Measurements from ENCODE around the gene DSC2.
"Not testable (repeated sequence)": the region's sequence is repeated elsewhere in the genome, so short reads cannot be mapped to it uniquely, and the experiment has no call there.

DSC2 gene

DNA sequence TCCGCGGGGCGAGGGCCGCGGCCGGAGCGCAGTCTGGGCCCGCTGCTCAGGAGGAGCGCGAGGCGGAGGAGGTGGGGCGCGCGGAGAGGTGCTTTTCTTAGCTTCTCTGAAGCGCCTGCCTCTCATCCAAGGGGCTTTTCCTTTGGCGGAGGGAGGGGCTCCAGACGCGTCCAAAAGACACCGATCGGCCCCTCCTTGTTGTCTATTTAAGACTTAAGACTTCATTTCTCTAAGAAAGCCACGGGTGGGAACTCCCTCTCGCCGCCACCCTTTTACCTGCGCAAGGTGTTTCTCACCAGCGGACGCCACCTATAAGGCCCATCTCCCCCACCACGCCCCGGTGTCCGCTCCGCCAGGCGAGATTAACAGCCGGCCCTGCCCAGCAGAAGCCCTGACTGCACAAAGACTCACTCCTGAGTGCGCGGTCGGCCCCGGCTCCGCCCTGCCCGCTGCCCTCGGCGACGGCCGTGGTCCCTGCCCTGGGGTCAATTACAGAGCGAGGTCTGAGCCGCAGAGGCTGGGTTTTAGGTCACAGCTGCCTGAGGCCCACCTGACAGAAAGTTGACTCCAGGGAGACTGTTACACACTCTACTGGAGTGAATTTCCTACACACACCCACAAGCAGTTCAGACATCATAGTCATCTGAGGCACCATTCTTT, at the start of gene DSC2:
Gene DSC2 (minus strand): TSS at position 397 of the 660 bp plus-strand sequence. CDS start 450 bp downstream, outside the sequence.
- no peak for DNase-seq (ENCODE audit: low spot score)

DNA sequence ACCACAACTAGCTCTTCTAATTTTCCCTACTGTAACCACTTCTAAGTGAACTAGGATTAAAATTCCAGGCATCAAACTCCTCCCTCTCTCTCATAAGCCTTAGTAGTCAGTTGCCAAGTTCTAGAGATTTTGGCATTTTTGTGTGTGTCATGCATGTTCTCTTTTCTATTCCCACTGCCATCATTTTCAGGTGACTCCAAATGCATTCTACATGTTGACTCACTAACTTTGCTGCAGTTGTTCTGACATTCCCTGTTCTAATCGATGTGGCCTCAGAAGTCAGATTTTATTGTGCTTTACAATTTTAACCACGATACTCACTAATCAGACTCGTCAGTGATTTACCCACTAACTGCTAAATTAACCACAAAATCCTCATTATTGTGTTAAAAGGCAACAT, 47.1 kb upstream of the DSC2 start:
- no peak for DNase-seq (ENCODE audit: low spot score)

DNA sequence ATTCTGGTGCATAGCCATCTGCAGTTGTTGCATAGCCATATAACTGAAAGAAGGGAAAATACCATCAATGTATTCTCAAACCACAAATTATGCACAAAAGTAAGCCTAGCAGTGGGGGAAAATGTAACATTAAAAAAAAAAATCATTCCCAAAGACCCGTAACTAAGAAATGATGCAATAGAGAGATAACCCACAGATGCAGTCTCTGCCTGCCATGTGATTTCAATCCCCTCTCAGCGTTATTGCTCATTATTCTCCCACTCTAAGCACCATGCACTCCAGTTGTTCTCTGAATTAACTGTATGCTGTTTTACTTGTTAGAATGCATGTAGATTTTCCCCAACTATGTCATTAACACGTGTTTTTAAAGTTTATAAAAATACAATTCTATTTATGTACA, 46.4 kb upstream of the DSC2 start:
- no peak for DNase-seq (ENCODE audit: low spot score)

DNA sequence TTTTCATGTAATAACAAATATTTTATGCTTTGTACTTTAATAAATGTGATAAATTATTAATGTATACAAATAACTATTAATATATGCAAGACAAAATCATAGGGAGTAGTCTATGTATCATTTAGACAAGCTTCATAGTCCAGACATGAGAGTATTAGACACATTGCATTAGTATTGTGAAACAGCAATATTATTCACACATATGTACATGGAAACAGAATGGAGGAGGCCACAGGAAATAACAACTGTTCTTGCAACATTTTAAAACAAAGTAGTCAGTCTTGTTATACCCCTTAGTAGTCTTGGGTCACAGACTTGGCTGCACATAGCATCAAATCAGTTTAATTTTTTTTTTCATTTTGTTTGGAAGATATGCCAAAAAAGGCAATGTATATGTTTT, 44.6 kb upstream of the DSC2 start:
- no peak for DNase-seq (ENCODE audit: low spot score)

DNA sequence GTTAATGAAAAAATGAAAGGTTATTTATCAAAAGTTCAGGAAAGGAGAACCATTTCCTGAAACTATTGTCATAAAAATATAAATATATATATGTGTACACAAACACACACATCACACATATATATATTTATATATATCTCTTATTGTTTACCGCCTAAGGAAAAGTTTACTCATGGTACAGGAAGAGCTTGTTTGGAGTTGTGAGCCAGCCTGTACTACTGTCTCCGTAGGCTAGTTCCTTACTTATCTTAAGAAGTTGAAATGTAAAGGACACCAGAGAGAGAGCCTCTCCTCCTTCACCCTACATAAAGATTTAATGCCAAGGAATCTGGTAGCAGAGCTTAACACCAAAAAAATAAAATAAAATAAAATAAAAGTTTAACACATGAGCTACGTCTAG, 40.8 kb upstream of the DSC2 start:
- no peak for DNase-seq (ENCODE audit: low spot score)

DNA sequence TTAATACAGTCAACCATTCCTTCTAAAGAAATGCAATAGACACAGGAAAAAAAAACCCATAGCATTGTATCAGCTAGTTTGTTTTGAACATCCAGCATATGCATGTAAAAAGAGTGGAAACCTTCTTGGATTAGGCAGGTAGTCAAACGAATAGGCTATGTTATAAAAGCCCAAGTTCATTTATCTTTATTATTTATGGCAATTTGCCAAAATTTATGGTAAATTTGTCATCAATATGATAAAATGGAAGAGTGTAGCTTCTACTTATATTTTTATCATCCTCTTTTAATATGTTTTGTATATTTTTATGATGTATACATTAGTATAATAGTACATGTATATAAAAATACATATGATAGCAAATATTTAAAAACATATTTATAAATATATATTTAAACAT, 36.5 kb upstream of the DSC2 start:
- no peak for DNase-seq (ENCODE audit: low spot score)

DNA sequence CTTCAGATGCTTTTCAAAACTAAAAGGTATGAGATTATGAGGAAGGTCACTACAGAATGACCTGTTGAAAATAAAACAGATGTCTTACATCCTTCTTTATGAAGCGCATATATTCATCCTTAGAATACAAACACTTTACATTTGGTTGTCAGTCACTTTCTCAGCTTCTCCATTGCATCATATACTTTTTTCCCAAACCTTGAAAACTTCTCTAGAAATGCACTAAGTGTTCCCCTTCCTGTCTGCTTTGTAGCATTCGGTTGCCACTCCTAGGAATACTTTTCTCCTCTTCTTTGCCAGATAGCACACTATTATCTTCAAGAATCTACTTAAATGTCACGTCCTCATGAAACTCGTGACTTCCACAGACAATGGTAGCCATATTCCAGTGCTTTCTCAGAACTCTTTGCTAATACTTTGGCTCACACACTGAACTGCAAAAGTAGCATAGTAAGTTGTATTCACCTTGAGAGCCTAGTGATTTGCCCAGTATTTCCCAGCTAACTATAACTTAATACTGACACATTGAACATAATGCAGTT, 32.8 kb upstream of the DSC2 start:
- no peak for DNase-seq (ENCODE audit: low spot score)

DNA sequence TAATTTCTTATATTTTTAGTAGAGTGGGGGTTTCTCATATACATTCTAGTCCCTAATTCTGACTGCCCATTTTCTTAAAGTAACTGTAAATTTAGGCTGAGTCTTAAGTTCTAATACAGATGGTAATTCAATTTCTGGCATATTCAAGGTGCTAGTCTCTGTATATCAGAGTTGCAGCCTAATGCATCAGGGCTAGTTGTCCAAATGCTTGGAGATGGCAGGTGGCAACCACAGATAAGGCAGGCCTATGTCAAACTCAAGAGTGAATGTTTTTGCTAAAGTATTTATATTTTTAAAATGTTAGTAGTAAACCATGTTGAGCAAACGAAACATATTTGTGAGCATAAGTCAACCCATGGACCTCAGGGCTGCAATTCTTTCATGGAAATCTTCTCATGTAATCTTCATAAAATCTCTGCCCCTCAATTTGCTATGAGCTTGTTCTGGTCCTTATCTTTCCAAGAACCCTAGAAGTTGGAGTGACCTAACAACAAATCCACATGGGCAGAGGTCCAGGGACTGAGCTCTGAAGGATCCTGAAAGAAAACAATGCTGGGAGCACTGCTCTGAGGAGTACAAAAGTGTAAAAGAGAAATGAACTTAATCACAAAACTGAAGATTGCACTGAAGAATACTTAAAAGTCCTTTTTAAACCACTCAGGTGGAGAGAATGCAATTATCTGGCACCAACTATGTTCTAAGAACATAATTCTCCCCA, 27.3 kb upstream of the DSC2 start:
- no peak for DNase-seq (ENCODE audit: low spot score)

DNA sequence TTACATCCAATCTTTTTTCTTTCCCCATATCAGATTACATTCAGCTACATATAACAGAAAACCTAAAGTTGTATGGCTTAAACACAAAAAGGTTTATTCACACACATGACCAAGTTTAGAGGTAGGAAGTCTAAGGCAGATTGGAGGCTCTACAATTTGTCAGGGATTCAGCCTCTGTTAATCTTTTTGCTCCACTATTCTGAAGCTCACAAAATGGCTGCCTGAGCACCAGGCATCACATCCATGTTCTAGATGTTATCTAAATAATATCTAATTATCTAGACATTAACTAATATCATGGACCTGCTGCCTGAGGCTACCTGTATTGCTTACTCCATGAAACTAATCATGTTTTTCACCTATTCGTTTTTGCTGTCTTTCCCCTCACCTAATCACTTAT, 23.7 kb upstream of the DSC2 start:
- no peak for DNase-seq (ENCODE audit: low spot score)

DNA sequence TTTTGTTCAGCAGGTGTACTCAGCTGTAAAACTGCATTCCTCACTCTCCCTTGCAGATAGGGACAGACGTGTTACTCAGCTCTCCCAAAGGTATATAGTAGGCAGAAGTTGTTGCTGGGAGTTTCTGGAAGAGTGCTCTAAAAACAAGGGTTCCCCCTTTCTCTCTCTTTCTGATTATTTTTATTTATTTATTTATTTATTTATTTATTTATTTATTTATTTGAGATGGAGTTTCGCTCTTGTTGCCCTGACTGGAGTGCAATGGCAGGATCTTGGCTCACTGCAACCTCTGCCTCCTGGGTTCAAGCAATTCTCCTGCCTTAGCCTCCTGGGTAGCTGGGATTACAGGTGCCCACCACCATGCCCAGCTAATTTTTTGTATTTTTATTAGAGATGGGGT, 20.9 kb upstream of the DSC2 start:
- DNase-seq (ENCODE audit: low spot score): not testable (repeated sequence)

DNA sequence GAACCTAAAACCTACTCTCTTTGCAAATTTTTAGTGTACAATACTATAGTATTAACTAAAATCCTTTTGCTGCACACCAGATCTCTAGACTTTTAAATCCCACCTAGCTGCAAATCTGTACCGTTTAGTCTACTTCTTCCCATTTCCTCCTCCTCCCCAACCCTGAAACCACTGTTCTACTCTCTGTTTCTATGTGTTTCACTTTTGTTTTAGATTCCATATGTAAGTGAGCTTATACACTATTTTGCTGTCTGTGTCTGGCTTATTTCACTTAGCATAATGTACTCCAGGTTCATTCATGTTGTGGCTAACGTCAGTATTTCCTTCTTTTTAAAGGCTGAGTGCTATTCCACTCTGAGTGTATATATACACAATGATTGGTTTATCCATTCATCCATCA, 18.4 kb upstream of the DSC2 start:
- no peak for DNase-seq (ENCODE audit: low spot score)

DNA sequence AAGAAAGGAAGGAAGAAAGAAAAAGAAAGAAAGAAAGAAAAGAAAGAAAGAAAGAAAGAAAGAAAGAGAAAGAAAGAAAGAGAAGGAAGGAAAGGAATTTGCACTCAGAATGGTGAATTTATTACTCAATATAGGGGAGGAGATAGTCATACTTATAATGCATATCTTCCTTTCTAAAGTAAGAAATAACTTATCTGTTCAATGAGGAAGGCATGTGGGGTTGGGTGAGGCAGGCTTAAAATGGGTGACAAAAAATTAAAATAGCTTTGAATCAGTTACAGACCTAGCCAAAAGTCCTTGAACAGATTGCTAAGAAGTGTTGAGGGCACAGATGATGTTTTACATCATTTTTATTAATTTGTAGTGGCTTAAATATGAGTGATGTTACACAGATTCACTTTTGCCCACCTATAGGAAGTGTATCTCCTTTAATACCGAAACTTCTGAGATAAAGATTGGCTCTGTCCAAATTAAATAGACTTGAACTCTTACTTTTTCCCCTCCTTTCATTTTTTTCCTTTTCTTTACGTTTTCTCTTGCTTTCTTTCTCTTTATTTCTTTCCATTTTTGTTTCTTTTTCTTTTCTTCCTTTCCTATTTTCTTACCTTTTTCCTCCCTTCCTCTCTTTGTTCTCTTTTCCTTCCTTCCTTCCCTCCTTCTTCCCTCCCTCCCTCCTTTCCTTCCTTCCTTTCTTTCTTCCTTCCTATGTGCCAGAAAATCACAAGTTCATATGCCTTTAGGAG, 14.8 kb upstream of the DSC2 start:
- no peak for DNase-seq (ENCODE audit: low spot score)

DNA sequence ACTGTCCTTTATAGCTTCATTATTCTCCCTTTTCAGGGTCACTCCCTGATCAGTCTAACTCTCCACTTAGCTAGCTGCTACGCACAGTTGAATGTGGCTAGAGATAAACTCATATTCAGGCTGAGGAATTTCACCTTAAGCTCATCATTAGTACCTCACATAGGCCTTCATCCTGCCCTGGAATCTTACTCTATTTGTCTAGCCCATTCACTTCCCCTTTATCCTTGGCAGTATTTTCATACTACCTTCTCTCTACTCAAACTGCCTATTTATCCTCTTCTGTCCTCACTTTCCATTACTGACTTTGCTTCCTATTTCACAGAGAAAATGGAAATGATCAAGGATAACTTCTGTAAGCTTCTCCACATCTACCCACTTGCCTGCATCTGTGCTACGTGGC, 10.6 kb upstream of the DSC2 start:
- DNase-seq (ENCODE audit: low spot score): no peak

DNA sequence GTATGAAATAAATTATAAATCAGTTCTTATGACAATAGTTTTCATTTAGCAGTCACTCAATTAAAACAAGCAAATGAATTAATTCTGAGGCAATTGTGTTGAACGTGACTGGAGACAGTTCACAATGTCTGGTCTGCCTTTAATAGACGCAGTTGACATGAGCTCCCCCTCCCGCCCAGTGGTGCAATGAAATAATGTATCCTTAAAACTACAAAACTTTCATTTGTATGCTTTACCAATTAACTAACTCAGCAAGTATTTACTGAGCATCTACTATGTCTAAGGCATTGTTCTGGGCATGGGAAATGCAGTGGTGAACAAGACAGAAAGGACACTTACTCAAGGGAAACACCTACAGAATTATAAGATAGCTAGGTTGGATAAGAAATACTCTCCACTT, 3.5 kb upstream of the DSC2 start:
- no peak for DNase-seq (ENCODE audit: low spot score)

DNA sequence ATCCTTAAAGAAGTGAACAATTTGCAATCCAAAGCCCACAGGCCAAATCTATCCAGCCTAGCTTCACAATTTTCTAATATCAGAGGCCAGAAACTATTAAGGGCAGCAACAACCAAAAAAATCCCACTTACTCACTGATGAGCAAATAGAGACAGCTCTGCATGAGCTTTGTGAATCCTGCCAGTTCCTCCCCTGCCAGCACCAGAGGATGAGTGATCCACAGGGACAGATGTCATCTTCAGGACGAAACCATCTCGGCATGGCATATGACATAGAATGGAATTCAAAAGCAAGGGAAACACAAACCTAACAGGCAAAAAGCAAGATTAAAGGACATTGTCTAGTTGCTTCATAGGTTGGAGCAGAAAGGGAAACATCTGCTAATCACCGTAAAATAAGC, 2.2 kb upstream of the DSC2 start:
- DNase-seq (ENCODE audit: low spot score): no peak

DNA sequence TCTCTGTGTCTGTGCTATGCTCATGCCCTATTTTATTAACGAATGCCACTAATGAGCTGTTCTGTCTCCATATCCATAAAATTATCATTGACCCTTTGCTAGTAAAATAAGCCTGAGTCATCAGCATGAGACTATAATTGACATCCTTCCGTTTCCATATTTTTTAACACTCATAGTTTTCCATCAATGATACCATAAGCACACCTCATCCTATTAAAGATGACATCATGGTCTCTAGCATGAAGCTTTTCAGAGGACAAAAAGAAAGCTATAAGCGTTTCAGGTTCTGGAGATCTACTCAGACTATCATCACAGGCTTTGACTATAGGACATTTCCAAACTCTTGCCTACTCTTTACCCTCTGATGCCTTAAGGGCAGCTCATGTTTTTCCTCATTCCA, 1.2 kb upstream of the DSC2 start:
- DNase-seq (ENCODE audit: low spot score): no peak

DNA sequence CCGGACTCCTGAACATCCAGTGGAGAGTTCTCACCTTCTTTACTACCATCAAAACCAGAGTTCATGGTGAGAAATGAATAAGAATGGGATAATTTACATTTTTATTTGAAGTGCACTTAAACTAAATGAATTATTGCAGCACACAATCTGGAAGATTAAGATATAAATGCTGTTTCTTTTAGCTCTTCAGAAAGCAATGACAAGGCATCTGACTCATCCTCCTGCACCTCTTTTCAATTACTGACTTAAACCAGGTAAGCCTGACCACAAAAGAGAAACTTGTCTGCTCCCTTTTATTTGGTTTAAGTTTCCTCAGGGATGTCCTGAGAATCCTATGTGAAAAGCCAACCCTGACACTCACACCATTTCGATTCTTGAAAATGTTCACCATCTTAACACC, 720 bp upstream of the DSC2 start:
- no peak for DNase-seq (ENCODE audit: low spot score)

DNA sequence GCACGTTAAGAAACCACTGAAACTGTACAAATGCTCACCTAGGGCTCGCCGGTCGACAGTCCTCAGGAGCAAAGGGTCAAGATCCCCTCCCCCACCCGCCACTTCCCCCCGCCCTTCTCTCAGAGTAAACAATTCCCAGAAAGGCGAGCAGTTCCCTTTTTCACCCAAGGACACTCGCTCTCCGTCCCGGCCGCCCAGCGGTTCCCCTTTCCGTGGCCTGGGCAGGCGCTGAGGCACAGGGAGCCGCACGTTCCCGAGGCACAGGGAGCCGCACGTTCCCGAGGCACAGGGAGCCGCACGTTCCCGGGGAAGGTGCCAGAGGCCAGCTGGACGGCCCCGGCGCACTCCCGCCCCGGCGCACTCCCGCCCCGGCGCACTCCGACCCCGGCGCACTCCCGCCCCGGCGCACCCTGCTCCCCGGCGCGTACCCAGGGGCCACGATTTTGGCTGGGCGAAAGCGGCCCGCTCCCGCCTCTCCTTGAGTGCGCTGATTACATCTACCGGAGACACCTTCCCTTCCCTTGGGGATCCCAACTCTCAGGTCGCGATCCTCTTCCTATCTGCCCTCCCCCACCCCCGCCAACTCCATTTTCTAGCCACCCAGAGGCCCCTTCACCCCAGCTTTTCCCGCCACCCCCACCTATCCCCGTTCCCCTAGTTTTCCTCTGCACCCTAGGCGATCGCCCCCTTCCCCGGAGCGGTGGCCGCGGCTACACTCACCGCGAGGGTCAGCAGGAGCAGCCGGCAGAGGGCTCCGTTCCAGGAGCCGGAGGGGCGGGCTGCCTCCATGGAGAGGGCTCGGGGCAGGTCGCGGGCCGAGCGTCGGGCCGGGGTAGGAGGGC, 817 bp downstream of the DSC2 start:
- DNase-seq (ENCODE audit: low spot score): no peak

DNA sequence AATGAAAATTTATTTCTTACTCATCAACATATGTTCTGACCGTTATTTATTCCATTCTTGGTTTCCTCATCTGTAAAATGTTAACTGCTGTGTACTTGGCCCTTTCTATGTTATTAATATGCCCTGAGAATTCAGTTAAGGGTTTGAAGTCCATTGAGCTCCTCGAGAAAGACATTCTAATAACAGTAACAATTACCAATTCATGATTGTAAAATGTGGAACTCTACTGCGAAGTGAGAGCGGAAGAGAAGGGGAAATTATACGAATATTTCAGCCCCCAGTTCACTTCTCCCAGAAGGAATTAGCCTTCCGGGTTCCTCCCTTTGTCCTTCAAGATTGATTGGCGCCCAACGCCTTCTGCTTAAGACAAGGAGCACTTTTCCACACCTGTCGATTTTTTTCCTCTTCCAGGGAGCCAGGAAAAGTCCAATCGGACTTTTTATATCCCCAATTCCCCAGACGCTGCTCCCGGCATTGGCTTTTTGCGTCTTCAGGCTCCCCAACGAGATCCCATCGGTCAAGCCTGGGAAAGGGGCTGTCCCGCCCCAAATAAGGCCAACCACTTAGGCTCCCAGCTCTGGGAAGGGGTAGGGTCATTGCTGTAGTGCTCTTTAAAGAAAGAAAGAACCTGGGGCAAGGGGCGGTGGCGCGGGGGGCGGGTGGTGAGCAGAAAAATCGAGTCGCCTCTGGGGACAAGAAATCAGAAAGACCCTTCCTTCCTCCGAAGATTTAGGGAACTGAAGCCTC, 1.6 kb downstream of the DSC2 start:
- DNase-seq (ENCODE audit: low spot score): no peak

DNA sequence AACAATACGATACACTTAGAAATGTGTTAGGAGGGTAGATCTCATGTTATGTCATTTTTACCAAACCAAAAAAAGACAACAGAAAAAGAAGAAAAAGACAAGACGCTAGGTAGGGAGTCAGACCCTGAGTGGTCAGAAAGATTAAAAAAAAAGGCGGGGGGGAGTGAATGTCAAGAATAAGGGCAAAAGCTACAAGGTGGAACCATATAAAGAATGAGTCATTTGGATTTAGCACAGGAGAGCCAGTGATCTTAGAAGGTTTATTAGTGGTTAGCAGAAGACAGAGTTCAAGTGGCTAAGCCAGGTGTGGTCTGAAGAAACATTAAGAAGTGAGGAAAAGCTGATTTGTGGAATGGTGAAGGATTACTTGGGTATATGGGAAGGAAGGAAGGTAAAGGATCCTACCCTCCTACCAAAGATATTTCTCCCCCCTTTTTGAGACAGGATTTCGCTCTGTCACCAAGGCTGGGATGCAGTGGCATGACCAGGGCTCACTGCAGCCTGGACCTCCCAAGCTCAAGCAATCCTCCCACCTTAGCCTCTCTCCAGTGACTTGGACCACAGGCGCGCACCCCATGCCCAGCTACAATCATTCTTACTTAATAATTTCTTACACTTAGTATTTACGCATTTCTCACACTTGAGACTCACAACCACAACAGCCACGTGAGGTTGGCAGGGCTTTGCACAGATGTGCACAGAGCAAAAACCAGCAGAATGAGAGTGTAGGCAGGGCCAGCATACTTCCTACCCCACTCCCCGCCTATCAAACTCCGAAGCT, 2.6 kb downstream of the DSC2 start:
- no peak for DNase-seq (ENCODE audit: low spot score)

DNA sequence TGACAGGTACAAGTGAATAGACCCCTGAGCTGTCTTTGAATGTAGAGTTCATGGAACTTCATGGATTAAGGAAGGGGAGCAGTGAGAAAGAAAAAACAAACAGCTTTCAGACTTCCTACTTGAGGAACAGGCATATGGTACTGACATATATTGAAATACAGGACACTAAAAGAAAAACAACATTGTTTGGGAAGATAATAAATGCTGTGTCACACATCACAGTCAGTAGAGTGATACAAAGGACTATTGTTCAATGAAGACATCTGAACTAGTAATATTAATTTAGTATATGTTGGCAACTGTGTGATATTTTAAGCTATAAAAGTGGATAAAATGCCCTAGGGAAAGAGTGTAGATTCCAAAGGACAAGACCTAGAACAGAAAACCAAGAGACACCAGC, 3.3 kb downstream of the DSC2 start:
- DNase-seq (ENCODE audit: low spot score): no peak
